Fibroblast of lung (primary cell): ENCODE measurements around the gene LTO1. TPM values are rescaled to one million over a fixed set of nuclear protein-coding genes. Genes with fewer than 3 reads are reported as not detected.

Experiments used
- DNase-seq, 2 donors: peaks; one replicate each; pipeline versions ENCODE4 v3.0.0 to v3.0.0-alpha.2; 2010; ENCODE audit warnings: low read depth in 2 of 2
- H2AFZ ChIP-seq: 2 replicates; pipeline ENCODE4 v1.5.1; 2012; ENCODE audit warnings: low read length, control low read depth, inconsistent platforms
- H3K27ac ChIP-seq: 2 replicates; pipeline ENCODE4 v1.5.1; 2011; ENCODE audit warnings: low read length, control low read depth; ENCODE audit not compliant: insufficient read depth
- H3K27me3 ChIP-seq: 2 replicates; pipeline ENCODE4 v1.5.1; 2011; ENCODE audit warnings: mild to moderate bottlenecking, low read length; ENCODE audit not compliant: control insufficient read depth, insufficient read depth
- H3K36me3 ChIP-seq: 2 replicates; pipeline ENCODE4 v1.5.1; 2011; ENCODE audit warnings: low read length; ENCODE audit not compliant: control insufficient read depth, insufficient read depth
- H3K4me1 ChIP-seq: 2 replicates; pipeline ENCODE4 v1.5.1; 2011; ENCODE audit warnings: low read length; ENCODE audit not compliant: control insufficient read depth, insufficient read depth; ENCODE audit errors: extremely low read depth
- H3K4me2 ChIP-seq: 2 replicates; pipeline ENCODE4 v1.5.1; 2011; ENCODE audit warnings: low read length, control low read depth; ENCODE audit not compliant: insufficient read depth; ENCODE audit errors: extremely low read depth
- H3K4me3 ChIP-seq, 4 experiments: fragments of 200-600 bp in 1 of 4; sonication (generic) in 1 of 4; replicated peaks in 1 of 4; 2 replicates each; pipeline ENCODE4 v1.5.1; 2011 to 2016; ENCODE audit warnings: low read length in 4 of 4, low read depth in 3 of 4, mild to moderate bottlenecking in 3 of 4, control low read depth in 2 of 4, inconsistent platforms in 1 of 4, mixed read lengths in 1 of 4; ENCODE audit not compliant: insufficient read depth in 1 of 4; ENCODE audit errors: control extremely low read depth in 1 of 4
- H3K79me2 ChIP-seq: 2 replicates; pipeline ENCODE4 v1.5.1; 2012; ENCODE audit warnings: mild to moderate bottlenecking, low read length, inconsistent platforms; ENCODE audit not compliant: control insufficient read depth, insufficient read depth
- H3K9ac ChIP-seq: 2 replicates; pipeline ENCODE4 v1.5.1; 2011; ENCODE audit warnings: mild to moderate bottlenecking, low read length, control low read depth; ENCODE audit not compliant: insufficient read depth
- H3K9me3 ChIP-seq: 2 replicates; pipeline ENCODE4 v1.5.1; 2012; ENCODE audit warnings: low read depth, low read length; ENCODE audit not compliant: control insufficient read depth, insufficient read depth
- H4K20me1 ChIP-seq: 2 replicates; pipeline ENCODE4 v1.5.1; 2011; ENCODE audit warnings: low read length; ENCODE audit not compliant: control insufficient read depth, insufficient read depth; ENCODE audit errors: extremely low read depth
- CTCF ChIP-seq, 2 donors: IDR thresholded peaks in 1 of 2; conservative IDR thresholded peaks in 1 of 2; 1 replicate in 1 of 2; 2 replicates in 1 of 2; pipeline ENCODE4 v1.5.1; 2011 to 2012; ENCODE audit warnings: low read length in 2 of 2, control low read depth in 1 of 2, inconsistent platforms in 1 of 2, low read depth in 1 of 2, mild to moderate bottlenecking in 1 of 2
- EZH2 ChIP-seq: IDR thresholded peaks from 2 replicates; pipeline ENCODE4 v1.5.1; 2012; ENCODE audit warnings: low read length, control low read depth, mild to moderate bottlenecking; ENCODE audit errors: missing control alignments
- polyA plus RNA-seq, 2 donors: library from polyadenylated mRNA; depleted of rRNA in 1 of 2; stranded (reverse) in 1 of 2; unstranded in 1 of 2; fragments of >200 nt; gene quantifications; 2 replicates each; pipeline ENCODE4 v1.2.1, GENCODE V29; 2011 to 2012; ENCODE audit warnings: missing spikeins in 1 of 2
- total RNA-seq: library from RNA; depleted of rRNA; stranded (reverse); fragments of >200 nt; gene quantifications from 2 replicates; pipeline ENCODE4 v1.2.1, GENCODE V29; 2014

Gene LTO1
- total and polyA plus RNA-seq, 2 donors (not counting 1 experiment from before 2014, with no cell fraction given) = 18.1 to 25.4 TPM

GRCh38 chr11:69648679-69649575 lies 26.2 kb downstream of the LTO1 start:
- no peak overlapping the region for H3K4me2 ChIP-seq
- no peak for TF ChIP-seq CTCF (conservative IDR thresholded peaks at IDR 0.05 in 1 of 2, IDR thresholded peaks at IDR 0.05 in 1 of 2; ENCODE audit: low read depth in 1 of 2, low read length in 2 of 2)
- TF ChIP-seq EZH2 = no peak
- H3K9ac ChIP-seq = no peak overlapping the region
- no peak overlapping the region for H3K4me3 ChIP-seq
- no peaks in the 10 kb centered on the region for H3K9me3 ChIP-seq
- peaks cover 11% of the 10 kb centered on the region for H3K4me1 ChIP-seq
- no peak overlapping the region for H2AFZ ChIP-seq
- no peaks in the 10 kb centered on the region for H3K27me3 ChIP-seq
- no peak overlapping the region for H3K27ac ChIP-seq
- peaks cover 65% of the 10 kb centered on the region for H3K79me2 ChIP-seq
- DNase-seq = no peak
- H4K20me1 ChIP-seq = peaks cover 2% of the 10 kb centered on the region
- peaks cover 61% of the 10 kb centered on the region for H3K36me3 ChIP-seq

- Histone ChIP-seq H3K4me1 (peaks cover 13% of the 10 kb centered on the region), H2AFZ (no peak overlapping the region), H3K27me3 (no peaks in the 10 kb centered on the region), H3K79me2 (peaks cover 75% of the 10 kb centered on the region), H3K9ac (no peak overlapping the region), H3K36me3 (peaks cover 68% of the 10 kb centered on the region), H4K20me1 (peaks cover 2% of the 10 kb centered on the region), H3K4me2 (no peak overlapping the region), H3K9me3 (no peaks in the 10 kb centered on the region), H3K4me3 (no peak overlapping the region), H3K27ac (peak overlapping the region; percentile 13)
- no peak for TF ChIP-seq CTCF (conservative IDR thresholded peaks at IDR 0.05 in 1 of 2, IDR thresholded peaks at IDR 0.05 in 1 of 2; ENCODE audit: low read depth in 1 of 2, low read length in 2 of 2)
- no peak for DNase-seq
These were observed 27.2 kb downstream of the LTO1 start for GRCh38 chr11:69647761-69648497.

- Histone ChIP-seq H3K4me2 (no peak overlapping the region), H3K9ac (no peak overlapping the region), H3K79me2 (peaks cover 81% of the 10 kb centered on the region), H4K20me1 (peaks cover 2% of the 10 kb centered on the region), H3K4me3 (no peak overlapping the region), H3K27ac (no peak overlapping the region), H2AFZ (no peak overlapping the region), H3K27me3 (no peaks in the 10 kb centered on the region), H3K36me3 (peaks cover 68% of the 10 kb centered on the region), H3K9me3 (no peaks in the 10 kb centered on the region), H3K4me1 (peaks cover 13% of the 10 kb centered on the region)
- no peak for DNase-seq
- no peak for TF ChIP-seq EZH2
- TF ChIP-seq CTCF (conservative IDR thresholded peaks at IDR 0.05 in 1 of 2, IDR thresholded peaks at IDR 0.05 in 1 of 2; ENCODE audit: low read depth in 1 of 2, low read length in 2 of 2) = no peak
These were observed 27.8 kb downstream of the LTO1 start for GRCh38 chr11:69647390-69647748.
